Caco-2 (cell line): ENCODE measurements around the gene RACK1. TPM values are rescaled to one million over a fixed set of nuclear protein-coding genes. Genes with fewer than 3 reads are reported as not detected.

Experiments
- BruUV-seq: library from RNA; stranded (reverse); fragments of 400-500 nt; replicated peaks from 2 replicates; lab custom pipeline; 2021; lab: Mats Ljungman, UMichigan
- CTCF ChIA-PET: fragments of 300-600 bp; sonication (Branson Sonifier 250); formaldehyde crosslinking; loops from one replicate; lab custom pipeline; 2022; ENCODE audit warnings: antibody characterized with exemption; lab: Charles Lee
- POLR2A ChIA-PET: fragments of 300-600 bp; sonication (Branson Sonifier 250); formaldehyde crosslinking; loops from one replicate; lab custom pipeline; 2022; ENCODE audit warnings: antibody characterized with exemption; lab: Charles Lee
- DNase-seq, 2 experiments: peaks; one replicate each; pipeline versions ENCODE4 v3.0.0 to v3.0.0-alpha.2; 2020 to 2022
- H3K27me3 ChIP-seq: replicated peaks from 2 replicates; pipeline ENCODE4 v1.6.0; 2011; ENCODE audit warnings: low read length; ENCODE audit not compliant: control insufficient read depth, insufficient read depth
- H3K36me3 ChIP-seq: 2 replicates; pipeline ENCODE4 v1.5.1; 2011; ENCODE audit warnings: low read length; ENCODE audit not compliant: control insufficient read depth, insufficient read depth
- H3K4me1 ChIP-seq: fragments of 250-450 bp; sonication (Bioruptor Pico); 2 replicates; pipeline ENCODE4 v1.5.1; 2020; ENCODE audit warnings: mild to moderate bottlenecking
- H3K4me3 ChIP-seq: 2 replicates; pipeline ENCODE4 v1.5.1; 2011; ENCODE audit warnings: low read depth, mild to moderate bottlenecking, control low read depth, low read length
- H3K9me3 ChIP-seq: fragments of 250-450 bp; sonication (Bioruptor Pico); 2 replicates; pipeline ENCODE4 v1.5.1; 2020; ENCODE audit warnings: mild to moderate bottlenecking, moderate library complexity
- H3K27ac Mint-ChIP-seq: one replicate; pipeline ENCODE4 v1.8.0; 2022; ENCODE audit warnings: mixed read lengths; ENCODE audit not compliant: unreplicated experiment
- H3K27me3 Mint-ChIP-seq: one replicate; pipeline ENCODE4 v1.8.0; 2022; ENCODE audit warnings: mixed read lengths; ENCODE audit not compliant: insufficient read depth, unreplicated experiment
- H3K36me3 Mint-ChIP-seq: one replicate; pipeline ENCODE4 v1.8.0; 2022; ENCODE audit warnings: mild to moderate bottlenecking, mixed read lengths; ENCODE audit not compliant: insufficient read depth, unreplicated experiment
- H3K4me1 Mint-ChIP-seq: one replicate; pipeline ENCODE4 v1.8.0; 2022; ENCODE audit warnings: low read depth, mixed read lengths; ENCODE audit not compliant: unreplicated experiment
- H3K4me3 Mint-ChIP-seq: one replicate; pipeline ENCODE4 v1.8.0; 2022; ENCODE audit warnings: mild to moderate bottlenecking, moderate library complexity, mixed read lengths; ENCODE audit not compliant: unreplicated experiment
- H3K9me3 Mint-ChIP-seq: one replicate; pipeline ENCODE4 v1.8.0; 2022; ENCODE audit warnings: mixed read lengths; ENCODE audit not compliant: unreplicated experiment
- intact Hi-C: fragments of 100-400 bp; cut with micrococcal nuclease; formaldehyde crosslinking; loops from one replicate; pipeline ENCODE4 v1.10.0; 2022; ENCODE audit not compliant: unreplicated experiment
- total RNA-seq: library from RNA; stranded (reverse); gene quantifications from 2 replicates; pipeline ENCODE4 v1.2.3, GENCODE V29; 2022
- TF ChIP-seq, protein P1 (sequence below), 2 experiments: fragments of 200-600 bp in 1 of 2; IDR thresholded peaks; 1 replicate in 1 of 2; 2 replicates in 1 of 2; pipeline versions ENCODE4 v1.5.1 to v1.8.0; 2011 to 2022; ENCODE audit warnings: antibody characterized with exemption in 1 of 2, control low read depth in 1 of 2, inconsistent platforms in 1 of 2, low read depth in 1 of 2, low read length in 1 of 2, mild to moderate bottlenecking in 1 of 2, moderate library complexity in 1 of 2; ENCODE audit not compliant: insufficient read depth in 1 of 2, severe bottlenecking in 1 of 2, unreplicated experiment in 1 of 2

Gene RACK1
- total RNA-seq, 1 experiment from 2014 or later, result 2,098 TPM

DNA sequence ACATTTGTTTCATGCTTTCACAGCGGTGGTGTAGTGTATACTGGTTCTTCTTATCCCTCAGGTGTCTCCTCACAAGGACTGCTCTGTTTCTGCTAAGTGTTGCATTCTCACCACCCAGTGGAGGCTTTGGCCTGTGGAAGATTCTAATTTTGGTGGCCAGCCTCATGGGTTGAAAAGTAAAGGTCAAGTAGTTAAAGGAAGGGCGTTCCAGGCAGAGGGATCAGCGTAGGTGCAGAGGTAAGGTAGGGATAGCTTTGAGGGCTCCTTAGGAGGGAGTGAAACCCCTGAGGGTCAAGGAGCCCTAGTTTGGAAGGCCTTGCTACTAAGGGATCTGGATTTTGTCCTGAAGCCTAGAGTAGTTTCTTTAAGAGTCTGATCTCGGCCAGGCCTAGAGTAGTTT lies 4.6 kb upstream of the RACK1 start:
- Mint-ChIP-seq H3K27ac (peak overlapping the region; percentile 100), H3K36me3 (peaks cover 80% of the 10 kb centered on the region), H3K27me3 (no peaks in the 10 kb centered on the region), H3K9me3 (no peaks in the 10 kb centered on the region), H3K4me1 (peaks cover 19% of the 10 kb centered on the region), H3K4me3 (peak overlapping the region; percentile 97)
- no TSS peak for BruUV-seq
- ChIA-PET POLR2A (no interaction called here), CTCF (no interaction called here)
- H3K4me3 ChIP-seq, result peak overlapping the region; percentile 83
- intact Hi-C loops, result no loop called here
- no peaks in the 10 kb centered on the region for H3K9me3 ChIP-seq
- H3K4me1 ChIP-seq, result peaks cover 18% of the 10 kb centered on the region
- no peaks in the 10 kb centered on the region for H3K27me3 ChIP-seq
- no peak for DNase-seq
- no peaks in the 10 kb centered on the region; the same call in 1 of the 2 replicates for H3K36me3 ChIP-seq
- TF ChIP-seq, protein P1, sequence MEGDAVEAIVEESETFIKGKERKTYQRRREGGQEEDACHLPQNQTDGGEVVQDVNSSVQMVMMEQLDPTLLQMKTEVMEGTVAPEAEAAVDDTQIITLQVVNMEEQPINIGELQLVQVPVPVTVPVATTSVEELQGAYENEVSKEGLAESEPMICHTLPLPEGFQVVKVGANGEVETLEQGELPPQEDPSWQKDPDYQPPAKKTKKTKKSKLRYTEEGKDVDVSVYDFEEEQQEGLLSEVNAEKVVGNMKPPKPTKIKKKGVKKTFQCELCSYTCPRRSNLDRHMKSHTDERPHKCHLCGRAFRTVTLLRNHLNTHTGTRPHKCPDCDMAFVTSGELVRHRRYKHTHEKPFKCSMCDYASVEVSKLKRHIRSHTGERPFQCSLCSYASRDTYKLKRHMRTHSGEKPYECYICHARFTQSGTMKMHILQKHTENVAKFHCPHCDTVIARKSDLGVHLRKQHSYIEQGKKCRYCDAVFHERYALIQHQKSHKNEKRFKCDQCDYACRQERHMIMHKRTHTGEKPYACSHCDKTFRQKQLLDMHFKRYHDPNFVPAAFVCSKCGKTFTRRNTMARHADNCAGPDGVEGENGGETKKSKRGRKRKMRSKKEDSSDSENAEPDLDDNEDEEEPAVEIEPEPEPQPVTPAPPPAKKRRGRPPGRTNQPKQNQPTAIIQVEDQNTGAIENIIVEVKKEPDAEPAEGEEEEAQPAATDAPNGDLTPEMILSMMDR (IDR thresholded peaks at IDR 0.05; ENCODE audit: insufficient read depth in 1 of 2, low read depth in 1 of 2, low read length in 1 of 2, severe bottlenecking in 1 of 2, unreplicated experiment in 1 of 2), result no peak

- peak; percentile 90 to 92 for DNase-seq
- H3K9me3 ChIP-seq, result no peaks in the 10 kb centered on the region
- H3K4me1 ChIP-seq, result peaks cover 26% of the 10 kb centered on the region
- Mint-ChIP-seq H3K27ac (peak overlapping the region; percentile 100), H3K4me3 (peak overlapping the region; percentile 97), H3K36me3 (peaks cover 86% of the 10 kb centered on the region), H3K4me1 (peaks cover 19% of the 10 kb centered on the region), H3K27me3 (no peaks in the 10 kb centered on the region), H3K9me3 (no peaks in the 10 kb centered on the region)
- no peaks in the 10 kb centered on the region for H3K27me3 ChIP-seq
- BruUV-seq, result TSS peak; percentile 37
- ChIA-PET POLR2A (interaction anchor here (0.6 to 1.0 kb wide), 2 partner anchors 13 to 18 kb away, joined by 5 to 7 read pairs; no protein-coding TSS in a partner anchor), CTCF (no interaction called here)
- TF ChIP-seq, protein P1 (IDR thresholded peaks at IDR 0.05; ENCODE audit: insufficient read depth in 1 of 2, low read depth in 1 of 2, low read length in 1 of 2, severe bottlenecking in 1 of 2, unreplicated experiment in 1 of 2), result peak in 1 of 2 experiments; percentile 20
- H3K36me3 ChIP-seq, result 0 out of 2 replicates have a peak, but pooled peaks cover 7% of the 10 kb centered on the region
- H3K4me3 ChIP-seq, result peak overlapping the region; percentile 83
- intact Hi-C loops, result loop anchor here (2.0 kb wide), 1 partner anchor 62 kb away; no protein-coding TSS in a partner anchor
Measured at GRCh38 chr5:181246276-181247049, 2.8 kb upstream of the RACK1 start.

- H3K4me1 Mint-ChIP-seq, result peaks cover 19% of the 10 kb centered on the region
- BruUV-seq, result no TSS peak
- no peaks in the 10 kb centered on the region for H3K9me3 Mint-ChIP-seq
- H3K36me3 Mint-ChIP-seq, result peaks cover 87% of the 10 kb centered on the region
- Histone ChIP-seq H3K4me3 (peak overlapping the region; percentile 83), H3K36me3 (0 out of 2 replicates have a peak, but pooled peaks cover 10% of the 10 kb centered on the region), H3K9me3 (no peaks in the 10 kb centered on the region), H3K27me3 (no peaks in the 10 kb centered on the region), H3K4me1 (peaks cover 26% of the 10 kb centered on the region)
- DNase-seq, result no peak
- TF ChIP-seq, protein P1 (IDR thresholded peaks at IDR 0.05; ENCODE audit: insufficient read depth in 1 of 2, low read depth in 1 of 2, low read length in 1 of 2, severe bottlenecking in 1 of 2, unreplicated experiment in 1 of 2), result no peak
- intact Hi-C loops, result loop anchor here (2.0 kb wide), 1 partner anchor 61 kb away; no protein-coding TSS in a partner anchor
- peak overlapping the region; percentile 97 for H3K4me3 Mint-ChIP-seq
- CTCF ChIA-PET, result interaction anchor here (0.7 kb wide), 1 partner anchor 61 kb away, joined by 4 read pairs; no protein-coding TSS in a partner anchor
- POLR2A ChIA-PET, result interaction anchor here (0.6 to 0.8 kb wide), 4 partner anchors 14 to 22 kb away, joined by 3 to 5 read pairs (median 4); no protein-coding TSS in a partner anchor
- H3K27ac Mint-ChIP-seq, result peak overlapping the region; percentile 100
- H3K27me3 Mint-ChIP-seq, result no peaks in the 10 kb centered on the region
Measured at GRCh38 chr5:181245427-181246275, 1.9 kb upstream of the RACK1 start.
